SU-DHL-6 (cell line): Measurements from ENCODE around the gene PSMB11.

Experiments
- H2AFZ ChIP-seq: fragments of 200-600 bp; sonication (generic); 2 replicates; pipeline ENCODE4 v1.6.1; 2014; ENCODE audit warnings: low read depth, mild to moderate bottlenecking, moderate library complexity, mixed read lengths, antibody characterized with exemption, low read length; ENCODE audit not compliant: severe bottlenecking
- H3F3A ChIP-seq: fragments of 200-600 bp; shearing (Covaris generic); 2 replicates; pipeline ENCODE4 v1.6.0; 2016; ENCODE audit warnings: antibody characterized with exemption, mild to moderate bottlenecking; ENCODE audit not compliant: insufficient read depth
- H3K27ac ChIP-seq: fragments of 200-600 bp; sonication (generic); 2 replicates; pipeline ENCODE4 v1.5.1; 2016; ENCODE audit warnings: low read depth, mild to moderate bottlenecking, low read length, moderate library complexity, mixed read lengths
- H3K27me3 ChIP-seq: fragments of 200-600 bp; sonication (generic), shearing (Covaris generic); 2 replicates; pipeline ENCODE4 v1.6.0; 2014; ENCODE audit warnings: mild to moderate bottlenecking, low read length
- H3K36me3 ChIP-seq: fragments of 200-600 bp; sonication (generic); 2 replicates; pipeline ENCODE4 v1.6.1; 2014; ENCODE audit warnings: mild to moderate bottlenecking, low read length, mixed read lengths
- H3K4me2 ChIP-seq: fragments of 300-600, 200-600 bp; shearing (Covaris generic), sonication (generic); 2 replicates; pipeline ENCODE4 v1.6.0; 2014; ENCODE audit warnings: low read length, low read depth, mild to moderate bottlenecking; ENCODE audit not compliant: poor library complexity, severe bottlenecking
- H3K4me3 ChIP-seq: fragments of 200-600 bp; sonication (generic); 2 replicates; pipeline ENCODE4 v1.5.1; 2014; ENCODE audit warnings: antibody characterized with exemption, low read length, mild to moderate bottlenecking, mixed read lengths; ENCODE audit not compliant: insufficient read depth, poor library complexity, severe bottlenecking
- H3K79me2 ChIP-seq: fragments of 200-600 bp; sonication (generic); 2 replicates; pipeline ENCODE4 v1.6.1; 2014; ENCODE audit warnings: mild to moderate bottlenecking, low read length, moderate library complexity; ENCODE audit not compliant: insufficient read depth
- H3K9ac ChIP-seq: fragments of 200-600 bp; sonication (generic); 2 replicates; pipeline ENCODE4 v1.7.0; 2014; ENCODE audit warnings: mild to moderate bottlenecking, low read length
- H3K9me2 ChIP-seq: fragments of 200-600 bp; sonication (generic); replicated peaks from 2 replicates; pipeline ENCODE4 v1.6.1; 2014; ENCODE audit warnings: low read length; ENCODE audit not compliant: insufficient read depth
- H3K9me3 ChIP-seq: fragments of 200-600 bp; sonication (generic); 2 replicates; pipeline ENCODE4 v1.6.1; 2014; ENCODE audit warnings: low read length, mixed read lengths; ENCODE audit not compliant: insufficient read depth
- H4K20me1 ChIP-seq: fragments of 200-600 bp; sonication (generic); 2 replicates; pipeline ENCODE4 v1.6.1; 2014; ENCODE audit warnings: low read depth, mild to moderate bottlenecking, antibody characterized with exemption, low read length, moderate library complexity, mixed read lengths
- CTCF ChIP-seq: fragments of 200-600 bp; sonication (generic); IDR thresholded peaks from one replicate; pipeline ENCODE4 v1.5.1; 2017; ENCODE audit warnings: antibody characterized with exemption, mild to moderate bottlenecking, low read length, moderate library complexity; ENCODE audit not compliant: insufficient read depth, poor library complexity, severe bottlenecking
- EZH2phosphoT487 ChIP-seq: fragments of 200-600 bp; sonication (generic), shearing (Covaris generic); conservative IDR thresholded peaks from 2 replicates; pipeline ENCODE4 v1.6.1; 2018; ENCODE audit warnings: mild to moderate bottlenecking, antibody characterized with exemption, low read length, moderate library complexity, mixed read lengths

Gene PSMB11

GRCh38 chr14:23052671-23053070 is 10.7 kb downstream of the PSMB11 start:
- no peak for TF ChIP-seq EZH2phosphoT487
- no peak for TF ChIP-seq CTCF
- H3K9me3 ChIP-seq = no peaks in the 10 kb centered on the region
- no peaks in the 10 kb centered on the region for H3K36me3 ChIP-seq
- no peaks in the 10 kb centered on the region for H3K79me2 ChIP-seq
- no peaks in the 10 kb centered on the region for H4K20me1 ChIP-seq
- no peak overlapping the region for H3K27ac ChIP-seq
- H3K9ac ChIP-seq = no peak overlapping the region
- H3K9me2 ChIP-seq = no peaks in the 10 kb centered on the region
- no peaks in the 10 kb centered on the region for H3K27me3 ChIP-seq
- no peak overlapping the region for H3K4me2 ChIP-seq
- no peak overlapping the region for H2AFZ ChIP-seq
- H3K4me3 ChIP-seq = no peak overlapping the region
- H3F3A ChIP-seq = 0 out of 2 replicates have a peak, but pooled peaks cover 4% of the 10 kb centered on the region

GRCh38 chr14:23053426-23053825 is 11.4 kb downstream of the PSMB11 start:
- no peaks in the 10 kb centered on the region for H4K20me1 ChIP-seq
- H3K4me3 ChIP-seq = no peak overlapping the region
- H3K79me2 ChIP-seq = no peaks in the 10 kb centered on the region
- no peak for TF ChIP-seq CTCF
- no peak for TF ChIP-seq EZH2phosphoT487
- no peaks in the 10 kb centered on the region for H3K36me3 ChIP-seq
- no peaks in the 10 kb centered on the region for H3K9me2 ChIP-seq
- H2AFZ ChIP-seq = no peak overlapping the region
- H3K27ac ChIP-seq = no peak overlapping the region
- H3K9me3 ChIP-seq = no peaks in the 10 kb centered on the region
- H3F3A ChIP-seq = 0 out of 2 replicates have a peak, but pooled peaks cover 4% of the 10 kb centered on the region
- no peaks in the 10 kb centered on the region for H3K27me3 ChIP-seq
- H3K4me2 ChIP-seq = no peak overlapping the region
- H3K9ac ChIP-seq = no peak overlapping the region

- H3K79me2 ChIP-seq = no peaks in the 10 kb centered on the region
- no peak overlapping the region for H3K9ac ChIP-seq
- no peaks in the 10 kb centered on the region for H3K9me3 ChIP-seq
- H3K4me2 ChIP-seq = no peak overlapping the region
- no peaks in the 10 kb centered on the region for H3K9me2 ChIP-seq
- H4K20me1 ChIP-seq = no peaks in the 10 kb centered on the region
- TF ChIP-seq CTCF (peak; percentile 30), EZH2phosphoT487 (no peak)
- no peak overlapping the region for H2AFZ ChIP-seq
- H3F3A ChIP-seq = 0 out of 2 replicates have a peak, but pooled peaks cover 4% of the 10 kb centered on the region
- no peaks in the 10 kb centered on the region for H3K36me3 ChIP-seq
- no peaks in the 10 kb centered on the region for H3K27me3 ChIP-seq
- H3K4me3 ChIP-seq = no peak overlapping the region
- H3K27ac ChIP-seq = no peak overlapping the region
These were observed 12.2 kb downstream of the PSMB11 start for GRCh38 chr14:23054000-23054811.
